ENCODE results near the gene SPSB1. TPM values are rescaled to one million over a fixed set of nuclear protein-coding genes. Genes with fewer than 3 reads are reported as not detected.

Gene SPSB1
- total and polyA plus RNA-seq, 2 experiments from 2014 or later: 4.6 to 5.4 TPM

DNA sequence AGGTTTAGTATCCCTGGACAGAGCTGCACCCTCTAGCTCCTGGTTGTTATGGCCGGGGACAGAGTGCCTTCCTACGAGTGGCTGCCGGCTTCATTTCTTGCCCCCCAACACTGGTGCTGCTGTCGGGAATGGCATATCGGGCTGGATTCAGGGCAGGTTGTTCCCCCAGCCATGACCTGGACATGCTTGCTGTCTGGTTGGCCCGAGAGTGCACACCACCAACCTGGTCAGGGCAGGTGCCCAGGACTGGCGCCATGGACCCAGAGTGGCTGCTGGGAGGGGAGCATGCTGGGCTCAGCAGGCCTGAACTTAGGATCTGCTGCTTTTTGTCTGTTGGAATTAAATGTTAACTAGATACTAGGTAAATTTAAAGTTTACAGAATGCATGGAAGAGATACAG lies 36.4 kb upstream of the SPSB1 start:
- no peaks in the 10 kb centered on the region for H3K27me3 ChIP-seq
- no peak overlapping the region for H3K4me3 ChIP-seq
- TF ChIP-seq, protein P1, sequence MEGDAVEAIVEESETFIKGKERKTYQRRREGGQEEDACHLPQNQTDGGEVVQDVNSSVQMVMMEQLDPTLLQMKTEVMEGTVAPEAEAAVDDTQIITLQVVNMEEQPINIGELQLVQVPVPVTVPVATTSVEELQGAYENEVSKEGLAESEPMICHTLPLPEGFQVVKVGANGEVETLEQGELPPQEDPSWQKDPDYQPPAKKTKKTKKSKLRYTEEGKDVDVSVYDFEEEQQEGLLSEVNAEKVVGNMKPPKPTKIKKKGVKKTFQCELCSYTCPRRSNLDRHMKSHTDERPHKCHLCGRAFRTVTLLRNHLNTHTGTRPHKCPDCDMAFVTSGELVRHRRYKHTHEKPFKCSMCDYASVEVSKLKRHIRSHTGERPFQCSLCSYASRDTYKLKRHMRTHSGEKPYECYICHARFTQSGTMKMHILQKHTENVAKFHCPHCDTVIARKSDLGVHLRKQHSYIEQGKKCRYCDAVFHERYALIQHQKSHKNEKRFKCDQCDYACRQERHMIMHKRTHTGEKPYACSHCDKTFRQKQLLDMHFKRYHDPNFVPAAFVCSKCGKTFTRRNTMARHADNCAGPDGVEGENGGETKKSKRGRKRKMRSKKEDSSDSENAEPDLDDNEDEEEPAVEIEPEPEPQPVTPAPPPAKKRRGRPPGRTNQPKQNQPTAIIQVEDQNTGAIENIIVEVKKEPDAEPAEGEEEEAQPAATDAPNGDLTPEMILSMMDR (IDR thresholded peaks at IDR 0.05; ENCODE audit: low read depth, low read length): no peak
- no peak for DNase-seq (ENCODE audit: low read depth in 1 of 2, low spot score in 1 of 2)
- H3K27ac ChIP-seq: no peak overlapping the region
- peaks cover 31% of the 10 kb centered on the region for H3K4me1 ChIP-seq (ENCODE audit: low read depth)
- no peaks in the 10 kb centered on the region for H3K9me3 ChIP-seq (ENCODE audit: low read depth)
- no peaks in the 10 kb centered on the region for H3K36me3 ChIP-seq

DNA sequence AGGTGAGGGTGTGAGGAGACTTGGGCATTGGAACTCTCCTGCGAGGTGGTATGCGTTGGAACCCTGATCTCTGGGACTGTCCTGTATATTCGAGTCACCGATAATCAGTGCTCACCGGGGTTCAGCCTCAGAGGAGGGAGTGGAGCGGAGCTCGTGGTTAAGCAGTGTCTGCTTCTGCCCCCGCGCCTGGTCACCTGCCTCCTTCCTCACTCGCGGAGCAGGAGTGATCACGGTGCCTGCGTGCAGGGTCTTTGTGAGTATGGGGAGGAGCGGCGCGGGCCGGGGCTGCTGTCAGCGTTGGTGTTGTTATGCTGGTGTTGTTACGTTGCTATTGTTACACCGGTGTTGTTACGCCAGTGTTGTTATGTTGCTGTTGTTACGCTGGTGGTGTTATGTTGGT lies 34.8 kb upstream of the SPSB1 start:
- TF ChIP-seq, protein P1 (IDR thresholded peaks at IDR 0.05; ENCODE audit: low read depth, low read length): no peak
- Histone ChIP-seq H3K27ac (no peak overlapping the region), H3K4me3 (no peak overlapping the region), H3K9me3 (ENCODE audit: low read depth) (no peaks in the 10 kb centered on the region), H3K27me3 (no peaks in the 10 kb centered on the region), H3K36me3 (no peaks in the 10 kb centered on the region), H3K4me1 (ENCODE audit: low read depth) (peaks cover 16% of the 10 kb centered on the region)
- DNase-seq (ENCODE audit: low read depth in 1 of 2, low spot score in 1 of 2): no peak

DNA sequence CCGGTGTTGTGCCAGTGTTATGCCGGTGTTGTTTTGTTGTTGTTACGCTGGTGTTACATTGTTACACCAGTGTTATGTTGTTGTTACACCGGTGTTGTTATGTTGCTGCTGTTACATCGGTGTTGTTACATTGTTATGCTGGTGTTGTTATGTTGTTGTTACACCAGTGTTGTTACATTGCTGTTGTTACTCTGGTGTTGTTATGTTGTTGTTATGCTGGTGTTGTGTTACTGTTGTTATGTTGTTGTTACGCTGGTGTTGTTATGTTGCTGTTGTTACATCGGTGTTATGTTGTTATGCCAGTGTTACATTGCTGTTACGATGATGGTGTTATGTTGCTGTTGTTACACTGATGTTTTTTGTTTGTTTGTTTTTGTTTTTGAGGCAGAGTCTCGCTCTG lies 34.1 kb upstream of the SPSB1 start:
- H3K27me3 ChIP-seq: no peaks in the 10 kb centered on the region
- H3K27ac ChIP-seq: no peak overlapping the region
- no peak for DNase-seq (ENCODE audit: low read depth in 1 of 2, low spot score in 1 of 2)
- peaks cover 8% of the 10 kb centered on the region for H3K4me1 ChIP-seq (ENCODE audit: low read depth)
- no peak overlapping the region for H3K4me3 ChIP-seq
- TF ChIP-seq, protein P1 (IDR thresholded peaks at IDR 0.05; ENCODE audit: low read depth, low read length): no peak
- no peaks in the 10 kb centered on the region for H3K36me3 ChIP-seq
- no peaks in the 10 kb centered on the region for H3K9me3 ChIP-seq (ENCODE audit: low read depth)

DNA sequence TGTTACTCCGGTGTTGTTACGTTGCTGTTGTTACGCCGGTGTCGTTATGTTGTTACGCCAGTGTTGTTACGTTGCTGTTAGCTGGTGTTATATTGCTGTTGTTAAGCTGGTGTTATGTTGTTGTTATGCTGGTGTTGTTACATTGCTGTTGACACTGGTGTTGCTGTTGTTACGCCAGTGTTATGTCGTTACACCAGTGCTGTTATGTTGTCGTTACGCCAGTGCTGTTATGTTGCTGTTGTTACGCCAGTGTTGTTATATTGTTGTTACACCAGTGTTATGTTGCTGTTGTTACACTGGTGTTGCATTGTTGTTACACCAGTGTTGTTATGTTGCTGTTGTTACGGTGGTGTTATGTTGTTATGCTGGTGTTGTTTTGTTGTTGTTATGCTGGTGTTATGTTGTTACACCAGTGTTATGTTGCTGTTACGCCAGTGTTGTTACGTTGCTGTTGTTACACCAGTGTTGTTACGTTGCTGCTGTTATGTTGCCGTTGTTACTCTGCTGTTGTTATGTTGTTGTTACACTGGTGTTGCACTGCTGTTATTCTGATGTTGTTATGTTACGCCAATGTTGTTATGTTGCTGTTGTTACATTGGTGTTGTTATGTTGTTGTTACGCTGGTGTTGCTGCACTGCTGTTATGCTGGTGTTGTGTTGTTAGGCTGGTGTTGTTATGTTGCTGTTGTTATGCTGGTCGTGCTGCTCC lies 32.5 kb upstream of the SPSB1 start:
- DNase-seq (ENCODE audit: low read depth in 1 of 2, low spot score in 1 of 2): no peak
- Histone ChIP-seq H3K27ac (no peak overlapping the region), H3K4me3 (no peak overlapping the region), H3K4me1 (ENCODE audit: low read depth) (no peaks in the 10 kb centered on the region), H3K36me3 (peaks cover 9% of the 10 kb centered on the region), H3K27me3 (no peaks in the 10 kb centered on the region), H3K9me3 (ENCODE audit: low read depth) (no peaks in the 10 kb centered on the region)
- TF ChIP-seq, protein P1 (IDR thresholded peaks at IDR 0.05; ENCODE audit: low read depth, low read length): no peak

DNA sequence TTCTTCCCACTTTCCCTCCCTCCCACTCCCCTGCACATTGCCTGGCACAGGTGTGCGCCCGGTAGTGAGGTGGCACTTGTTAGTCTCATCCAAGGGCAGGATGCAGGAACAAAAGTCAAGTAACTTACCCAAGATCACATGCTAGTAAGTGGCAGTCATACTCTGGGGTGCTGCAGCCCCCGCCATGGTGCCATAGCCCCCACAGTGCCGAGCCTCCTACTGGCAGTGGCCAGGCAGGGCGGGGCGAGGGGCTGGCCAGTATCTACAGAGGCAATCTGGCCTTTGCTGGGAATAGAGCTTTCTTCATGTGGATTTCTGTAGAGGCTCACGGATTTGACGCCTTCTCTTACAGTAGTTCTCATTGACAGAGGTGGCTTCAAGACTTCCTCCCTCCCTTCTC lies 31.2 kb upstream of the SPSB1 start:
- TF ChIP-seq, protein P1 (IDR thresholded peaks at IDR 0.05; ENCODE audit: low read depth, low read length): no peak
- H3K4me3 ChIP-seq: no peak overlapping the region

More for the DNA sequence above, 31.2 kb upstream of the SPSB1 start:
- Histone ChIP-seq H3K9me3 (ENCODE audit: low read depth) (no peaks in the 10 kb centered on the region), H3K36me3 (peaks cover 9% of the 10 kb centered on the region), H3K27me3 (no peaks in the 10 kb centered on the region), H3K4me1 (ENCODE audit: low read depth) (peaks cover 4% of the 10 kb centered on the region), H3K27ac (no peak overlapping the region)
- DNase-seq (ENCODE audit: low read depth in 1 of 2, low spot score in 1 of 2): no peak

All from cardiac muscle cell (in vitro differentiated cells and primary cell).